H1 (cell line): ENCODE data around the gene ACTN3. TPM values are rescaled to one million over a fixed set of nuclear protein-coding genes. Genes with fewer than 3 reads are reported as not detected.

Experiments used
- CHD7 ChIP-seq: fragments of 300-600 bp; sonication (generic); IDR thresholded peaks from 2 replicates; pipeline ENCODE4 v1.7.1; 2012; ENCODE audit warnings: low read length, moderate library complexity, mild to moderate bottlenecking, inconsistent platforms; ENCODE audit not compliant: insufficient replicate concordance
- EP300 ChIP-seq, 2 experiments: IDR thresholded peaks; 1 replicate in 1 of 2; 2 replicates in 1 of 2; pipeline ENCODE4 v1.6.1; 2011 to 2012; ENCODE audit warnings: low read depth in 2 of 2, low read length in 2 of 2, mild to moderate bottlenecking in 2 of 2, borderline replicate concordance in 1 of 2, inconsistent platforms in 1 of 2, moderate library complexity in 1 of 2
- FOSL1 ChIP-seq: IDR thresholded peaks from 2 replicates; pipeline ENCODE4 v1.6.1; 2011; ENCODE audit warnings: mild to moderate bottlenecking, low read depth, low read length, moderate library complexity; ENCODE audit not compliant: insufficient read depth
- POLR2A ChIP-seq, 2 experiments: IDR thresholded peaks; 1 replicate in 1 of 2; 2 replicates in 1 of 2; pipeline ENCODE4 v1.6.1; 2011; ENCODE audit warnings: low read depth in 2 of 2, low read length in 2 of 2, mild to moderate bottlenecking in 2 of 2; ENCODE audit errors: control extremely low read depth in 1 of 2
- RBBP5 ChIP-seq: IDR thresholded peaks from 2 replicates; pipeline ENCODE4 v1.7.1; 2012; ENCODE audit warnings: low read depth, mild to moderate bottlenecking, inconsistent platforms, low read length, moderate library complexity, borderline replicate concordance
- SP2 ChIP-seq: IDR thresholded peaks from 2 replicates; pipeline ENCODE4 v1.6.1; 2012; ENCODE audit warnings: mild to moderate bottlenecking, low read length, inconsistent platforms
- polyA plus RNA-seq, 7 experiments: library from polyadenylated mRNA; depleted of rRNA in 3 of 7; stranded (reverse) in 5 of 7; unstranded in 2 of 7; fragments of >200 nt in 5 of 7; fragments of 200-250 nt in 2 of 7; gene quantifications; 1 replicate in 5 of 7; 2 replicates in 1 of 7; 4 replicates in 1 of 7; pipeline versions ENCODE4 v1.2.1 to v1.2.3, GENCODE V29; 2011 to 2013; ENCODE audit warnings: missing spikeins in 2 of 7, mixed read lengths in 2 of 7
- total RNA-seq: library from RNA; stranded (reverse); fragmentation: NEBNext Ultra II Directional; extraction: Animal tissue kit (Norgen Biotek cat#: 25700); gene quantifications from 2 replicates; pipeline ENCODE4 v1.2.1, GENCODE V29; 2021
- TF ChIP-seq, protein P1 (sequence below): IDR thresholded peaks from 2 replicates; pipeline ENCODE4 v1.6.1; 2011; ENCODE audit warnings: low read length, improper control_type of control experiment

Gene ACTN3
- total and polyA plus RNA-seq, 2 of the 8 experiments (the other 6 are each of a cell fraction or from before 2014, with no cell fraction given): 30.8 to 36.7 TPM

DNA sequence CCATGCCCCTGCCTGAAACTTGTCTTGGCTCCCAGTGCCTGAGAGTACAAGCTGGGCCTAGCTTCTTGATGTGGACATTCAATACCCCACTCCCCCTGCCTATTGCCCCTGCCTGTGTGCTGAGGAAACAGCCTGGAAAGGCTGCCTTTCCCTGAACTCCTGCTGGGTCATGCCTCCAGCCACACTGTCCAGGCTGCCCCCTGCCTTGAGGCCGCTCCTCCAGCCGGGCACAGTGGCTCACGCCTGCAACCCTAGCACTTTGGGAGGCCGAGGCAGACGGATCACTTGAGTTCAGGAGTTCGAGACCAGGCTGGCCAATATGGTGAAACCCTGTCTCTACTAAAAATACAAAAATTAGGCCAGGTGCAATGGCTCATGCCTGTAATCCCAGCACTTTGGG is 56.4 kb downstream of the ACTN3 start (continued):
- TF ChIP-seq CHD7 (no peak), POLR2A (IDR thresholded peaks at IDR 0.05; ENCODE audit: control extremely low read depth in 1 of 2, low read depth in 2 of 2, low read length in 2 of 2) (no peak), FOSL1 (no peak), RBBP5 (no peak), SP2 (no peak), EP300 (IDR thresholded peaks at IDR 0.05; ENCODE audit: borderline replicate concordance in 1 of 2, low read depth in 2 of 2, low read length in 2 of 2) (no peak)
- TF ChIP-seq, protein P1, sequence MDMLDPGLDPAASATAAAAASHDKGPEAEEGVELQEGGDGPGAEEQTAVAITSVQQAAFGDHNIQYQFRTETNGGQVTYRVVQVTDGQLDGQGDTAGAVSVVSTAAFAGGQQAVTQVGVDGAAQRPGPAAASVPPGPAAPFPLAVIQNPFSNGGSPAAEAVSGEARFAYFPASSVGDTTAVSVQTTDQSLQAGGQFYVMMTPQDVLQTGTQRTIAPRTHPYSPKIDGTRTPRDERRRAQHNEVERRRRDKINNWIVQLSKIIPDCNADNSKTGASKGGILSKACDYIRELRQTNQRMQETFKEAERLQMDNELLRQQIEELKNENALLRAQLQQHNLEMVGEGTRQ: no peak
- TF ChIP-seq, all 59 proteins: peak for 0
